HepG2 (cell line): ENCODE data around the gene GPR15LG.

Experiments
- ATF7 ChIP-seq, 2 experiments: fragments of 450-650 bp in 1 of 2; sonication (generic) in 1 of 2; formaldehyde crosslinking in 1 of 2; IDR thresholded peaks; 2 replicates each; pipeline versions ENCODE4 v1.4.0 to v1.6.1; 2016 to 2020; ENCODE audit warnings: antibody characterized with exemption in 1 of 2, mild to moderate bottlenecking in 1 of 2, missing genetic modification reagents in 1 of 2
- CTCF ChIP-seq: sonication (generic); formaldehyde crosslinking; IDR thresholded peaks from 2 replicates; pipeline ENCODE4 v1.5.0; 2020; ENCODE audit warnings: mild to moderate bottlenecking, missing genetic modification reagents, moderate library complexity
- EZH2 ChIP-seq: conservative IDR thresholded peaks from 2 replicates; pipeline ENCODE4 v1.6.1; 2012; ENCODE audit warnings: mild to moderate bottlenecking, low read depth, low read length, moderate library complexity
- HCFC1 ChIP-seq: fragments of 150-350 bp; IDR thresholded peaks from 2 replicates; pipeline ENCODE4 v1.6.1; 2014; ENCODE audit warnings: low read depth, low read length
- KDM1A ChIP-seq: IDR thresholded peaks from 2 replicates; pipeline ENCODE4 v1.6.1; 2016; ENCODE audit warnings: missing compliant biosample characterization
- KDM4B ChIP-seq: sonication (generic); formaldehyde crosslinking; IDR thresholded peaks from 2 replicates; pipeline ENCODE4 v1.4.0; 2020; ENCODE audit warnings: missing genetic modification reagents
- POLR2A ChIP-seq, 2 experiments: IDR thresholded peaks; 2 replicates each; pipeline ENCODE4 v1.6.1; 2011; ENCODE audit warnings: low read depth in 2 of 2, low read length in 2 of 2, mild to moderate bottlenecking in 1 of 2, moderate library complexity in 1 of 2; ENCODE audit not compliant: insufficient read depth in 1 of 2
- POLR2AphosphoS5 ChIP-seq: IDR thresholded peaks from 2 replicates; pipeline ENCODE4 v1.6.1; 2012; ENCODE audit warnings: low read depth, low read length
- RFX5 ChIP-seq: IDR thresholded peaks from 2 replicates; pipeline ENCODE4 v1.6.1; 2011; ENCODE audit warnings: low read depth, low read length, improper control_type of control experiment
- SNAPC2 ChIP-seq: sonication (generic); formaldehyde crosslinking; IDR thresholded peaks from 2 replicates; pipeline ENCODE4 v1.8.1; 2022; ENCODE audit warnings: mild to moderate bottlenecking, missing genetic modification reagents
- SP2 ChIP-seq: sonication (generic); formaldehyde crosslinking; IDR thresholded peaks from 2 replicates; pipeline ENCODE4 v1.5.1; 2020; ENCODE audit warnings: mild to moderate bottlenecking, missing genetic modification reagents
- TCF7 ChIP-seq: sonication (generic); IDR thresholded peaks from 2 replicates; pipeline ENCODE4 v1.6.1; 2016; ENCODE audit warnings: antibody characterized with exemption, low read depth
- ZBTB44 ChIP-seq: sonication (generic); formaldehyde crosslinking; IDR thresholded peaks from 2 replicates; pipeline ENCODE4 v1.4.0; 2020; ENCODE audit warnings: missing genetic modification reagents
- ZNF749 ChIP-seq: sonication (generic); formaldehyde crosslinking; IDR thresholded peaks from 2 replicates; pipeline ENCODE4 v1.8.0; 2022; ENCODE audit warnings: mild to moderate bottlenecking, missing genetic modification reagents, moderate library complexity, borderline replicate concordance

- no peak for TF ChIP-seq EZH2
- TF ChIP-seq RFX5, result no peak
- no peak for TF ChIP-seq POLR2A (IDR thresholded peaks at IDR 0.05; ENCODE audit: insufficient read depth in 1 of 2, low read depth in 2 of 2, low read length in 2 of 2)
- TF ChIP-seq POLR2AphosphoS5, result no peak
- no peak for TF ChIP-seq HCFC1
- TF ChIP-seq ZNF749 (CRISPR knock-in tag), result no peak
- TF ChIP-seq CTCF (CRISPR knock-in tag), result no peak
- TF ChIP-seq TCF7, result no peak
- no peak for TF ChIP-seq ATF7 (IDR thresholded peaks at IDR 0.05)
- TF ChIP-seq ATF7 (CRISPR knock-in tag; IDR thresholded peaks at IDR 0.05), result no peak
- TF ChIP-seq SNAPC2 (CRISPR knock-in tag), result no peak
- no peak for TF ChIP-seq KDM1A (CRISPR knock-in tag)
- TF ChIP-seq KDM4B (CRISPR knock-in tag), result no peak
- no peak for TF ChIP-seq ZBTB44 (CRISPR knock-in tag)
- no peak for TF ChIP-seq SP2 (CRISPR knock-in tag)
These were observed 15.2 kb downstream of the GPR15LG start for GRCh38 chr10:84188815-84189214.
